Neural progenitor cell (in vitro differentiated cells): ENCODE data around the gene RAB3GAP2. TPM values are rescaled to one million over a fixed set of nuclear protein-coding genes. Genes with fewer than 3 reads are reported as not detected.

Experiments used
- DNase-seq: peaks from one replicate; pipeline ENCODE4 v3.0.0-alpha.2; 2016; ENCODE audit warnings: low spot score
- H2AFZ ChIP-seq: fragments of 200-600 bp; sonication (generic); replicated peaks from 2 replicates; pipeline ENCODE4 v1.6.1; 2016; ENCODE audit warnings: antibody characterized with exemption
- H3F3A ChIP-seq: fragments of 200-600 bp; sonication (generic); 2 replicates; pipeline ENCODE4 v1.6.1; 2016; ENCODE audit warnings: antibody characterized with exemption, low read depth
- H3K27ac ChIP-seq: fragments of 200-600 bp; sonication (generic); 2 replicates; pipeline ENCODE4 v1.5.1; 2016; ENCODE audit warnings: mild to moderate bottlenecking
- H3K27me3 ChIP-seq: fragments of 200-600 bp; sonication (generic); 2 replicates; pipeline ENCODE4 v1.6.1; 2016; ENCODE audit warnings: mild to moderate bottlenecking, moderate library complexity
- H3K36me3 ChIP-seq: fragments of 200-600 bp; sonication (generic); 2 replicates; pipeline ENCODE4 v1.5.1; 2016
- H3K4me1 ChIP-seq: fragments of 200-600 bp; sonication (generic); 2 replicates; pipeline ENCODE4 v1.6.1; 2016; ENCODE audit warnings: mixed run types
- H3K4me2 ChIP-seq: fragments of 200-600 bp; sonication (generic); 2 replicates; pipeline ENCODE4 v1.6.1; 2016
- H3K4me3 ChIP-seq: fragments of 200-600 bp; sonication (generic); 2 replicates; pipeline ENCODE4 v1.5.1; 2016
- H3K79me2 ChIP-seq: fragments of 200-600 bp; sonication (generic); 2 replicates; pipeline ENCODE4 v1.6.1; 2016; ENCODE audit warnings: low read depth
- H3K9ac ChIP-seq: fragments of 200-600 bp; sonication (generic); 2 replicates; pipeline ENCODE4 v1.6.1; 2016
- H3K9me3 ChIP-seq: fragments of 200-600 bp; sonication (generic); 2 replicates; pipeline ENCODE4 v1.5.1; 2016; ENCODE audit warnings: low read depth
- H4K20me1 ChIP-seq: fragments of 200-600 bp; sonication (generic); 2 replicates; pipeline ENCODE4 v1.6.1; 2016; ENCODE audit warnings: low read depth
- H3K27ac Mint-ChIP-seq: 3 replicates; pipeline ENCODE4 v1.8.0; 2021; ENCODE audit warnings: mixed read lengths
- H3K27me3 Mint-ChIP-seq: 2 replicates; pipeline ENCODE4 v1.8.0; 2022; ENCODE audit warnings: low read depth, mild to moderate bottlenecking, inconsistent platforms, moderate library complexity, mixed read lengths; ENCODE audit not compliant: insufficient read depth
- H3K36me3 Mint-ChIP-seq: 3 replicates; pipeline ENCODE4 v1.8.0; 2021; ENCODE audit warnings: mixed read lengths
- H3K4me1 Mint-ChIP-seq: 3 replicates; pipeline ENCODE4 v1.8.0; 2021; ENCODE audit warnings: mixed read lengths
- H3K4me3 Mint-ChIP-seq: 3 replicates; pipeline ENCODE4 v1.8.0; 2021; ENCODE audit warnings: mild to moderate bottlenecking, moderate library complexity, mixed read lengths
- H3K9me3 Mint-ChIP-seq: 3 replicates; pipeline ENCODE4 v1.8.0; 2020; ENCODE audit warnings: mixed read lengths
- CTCF ChIP-seq: fragments of 200-600 bp; sonication (generic); IDR thresholded peaks from 2 replicates; pipeline ENCODE4 v1.5.1; 2017; ENCODE audit warnings: antibody characterized with exemption, mild to moderate bottlenecking
- EZH2 ChIP-seq: fragments of 200-600 bp; sonication (generic); IDR thresholded peaks from 2 replicates; pipeline ENCODE4 v1.6.1; 2017; ENCODE audit warnings: antibody characterized with exemption, mild to moderate bottlenecking, moderate library complexity
- EZH2phosphoT487 ChIP-seq: fragments of 200-600 bp; sonication (generic); IDR thresholded peaks from 2 replicates; pipeline ENCODE4 v1.6.1; 2017; ENCODE audit warnings: antibody characterized with exemption
- total RNA-seq: library from RNA; depleted of rRNA; stranded (reverse); fragments of >200 nt; gene quantifications from 2 replicates; pipeline ENCODE4 v1.2.3, GENCODE V29; 2015; ENCODE audit warnings: low replicate concordance

The RAB3GAP2 gene
- total RNA-seq, 1 donor from 2014 or later, result 36.4 TPM

- Histone ChIP-seq H3K4me3 (no peak overlapping the region), H3K27ac (peak overlapping the region; percentile 52), H3K4me2 (peak overlapping the region; percentile 57), H3F3A (peaks cover 17% of the 10 kb centered on the region), H3K79me2 (no peaks in the 10 kb centered on the region), H3K27me3 (no peaks in the 10 kb centered on the region), H3K36me3 (no peaks in the 10 kb centered on the region), H4K20me1 (no peaks in the 10 kb centered on the region), H3K9me3 (no peaks in the 10 kb centered on the region), H3K4me1 (peaks cover 36% of the 10 kb centered on the region), H2AFZ (peak overlapping the region; percentile 71), H3K9ac (no peak overlapping the region)
- H3K9me3 Mint-ChIP-seq, result no peaks in the 10 kb centered on the region
- DNase-seq, result peak; percentile 30
- H3K4me1 Mint-ChIP-seq, result peaks cover 6% of the 10 kb centered on the region
- H3K36me3 Mint-ChIP-seq, result no peaks in the 10 kb centered on the region
- H3K27ac Mint-ChIP-seq, result no peak overlapping the region
- no peak overlapping the region for H3K4me3 Mint-ChIP-seq
- no peaks in the 10 kb centered on the region for H3K27me3 Mint-ChIP-seq
- TF ChIP-seq EZH2 (no peak), EZH2phosphoT487 (no peak), CTCF (no peak)
Observed at GRCh38 chr1:220290140-220290761, 18.0 kb upstream of the RAB3GAP2 start.

- no peaks in the 10 kb centered on the region for H3K79me2 ChIP-seq
- Mint-ChIP-seq H3K36me3 (no peaks in the 10 kb centered on the region), H3K27ac (no peak overlapping the region), H3K4me1 (no peaks in the 10 kb centered on the region), H3K9me3 (no peaks in the 10 kb centered on the region), H3K27me3 (peaks cover 2% of the 10 kb centered on the region), H3K4me3 (no peak overlapping the region)
- TF ChIP-seq EZH2, result no peak
- no peak for TF ChIP-seq CTCF
- no peak for TF ChIP-seq EZH2phosphoT487
- no peaks in the 10 kb centered on the region for H3K36me3 ChIP-seq
- no peaks in the 10 kb centered on the region for H3K9me3 ChIP-seq
- H3F3A ChIP-seq, result peaks cover 10% of the 10 kb centered on the region
- no peak overlapping the region for H2AFZ ChIP-seq
- H3K4me2 ChIP-seq, result no peak overlapping the region
- H3K27ac ChIP-seq, result no peak overlapping the region
- H3K4me3 ChIP-seq, result no peak overlapping the region
- H3K4me1 ChIP-seq, result peaks cover 16% of the 10 kb centered on the region
- DNase-seq, result no peak
- no peaks in the 10 kb centered on the region for H3K27me3 ChIP-seq
- H3K9ac ChIP-seq, result no peak overlapping the region
- no peaks in the 10 kb centered on the region for H4K20me1 ChIP-seq
Observed at GRCh38 chr1:220287129-220287528, 14.9 kb upstream of the RAB3GAP2 start.

- TF ChIP-seq EZH2, result no peak
- TF ChIP-seq CTCF, result no peak
- TF ChIP-seq EZH2phosphoT487, result no peak
- Histone ChIP-seq H2AFZ (no peak overlapping the region), H3F3A (no peaks in the 10 kb centered on the region), H3K27me3 (no peaks in the 10 kb centered on the region), H3K9ac (no peak overlapping the region), H3K27ac (no peak overlapping the region), H3K79me2 (no peaks in the 10 kb centered on the region), H3K9me3 (no peaks in the 10 kb centered on the region), H4K20me1 (no peaks in the 10 kb centered on the region), H3K36me3 (no peaks in the 10 kb centered on the region), H3K4me3 (no peak overlapping the region), H3K4me2 (no peak overlapping the region), H3K4me1 (no peaks in the 10 kb centered on the region)
- Mint-ChIP-seq H3K4me1 (no peaks in the 10 kb centered on the region), H3K36me3 (no peaks in the 10 kb centered on the region), H3K4me3 (no peak overlapping the region), H3K27me3 (peaks cover 2% of the 10 kb centered on the region), H3K27ac (no peak overlapping the region), H3K9me3 (no peaks in the 10 kb centered on the region)
- no peak for DNase-seq
Observed at GRCh38 chr1:220283625-220284024, 11.4 kb upstream of the RAB3GAP2 start.
